ENCODE measurements around the gene NGDN. TPM values are rescaled to one million over a fixed set of nuclear protein-coding genes. Genes with fewer than 3 reads are reported as not detected.

Gene NGDN
- total and polyA plus RNA-seq, 2 of the 8 experiments (the other 6 are each of a cell fraction or from before 2014, with no cell fraction given) = 39.8 to 48.8 TPM

DNA sequence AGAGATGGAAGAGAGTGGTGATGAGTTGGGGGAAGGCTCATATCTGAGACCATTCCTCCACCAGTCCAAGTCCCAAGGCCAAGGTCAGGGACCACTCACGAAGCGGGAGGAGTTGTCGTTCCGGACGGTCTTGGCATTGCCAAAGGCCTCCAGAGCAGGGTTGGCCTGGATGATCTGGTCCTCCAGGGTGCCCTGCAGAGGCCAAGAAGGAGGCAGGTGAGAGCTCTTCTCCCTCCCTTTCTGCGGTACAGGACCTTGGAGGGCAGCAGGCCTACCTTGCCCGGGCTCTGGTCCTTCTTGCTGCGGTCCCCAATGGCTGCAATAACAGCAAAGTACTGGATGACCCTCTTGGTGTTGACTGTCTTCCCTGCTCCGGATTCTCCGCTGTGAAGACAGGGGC, 38.0 kb upstream of the NGDN start (continued):
- no peak for TF ChIP-seq SP1 (IDR thresholded peaks at IDR 0.05; ENCODE audit: low read depth, low read length)
- no peak for TF ChIP-seq KDM4A (IDR thresholded peaks at IDR 0.05; ENCODE audit: low read depth, low read length, severe bottlenecking)
- no peak for TF ChIP-seq TBP (IDR thresholded peaks at IDR 0.05; ENCODE audit: low read depth, low read length)
- no peak for TF ChIP-seq CBX5 (IDR thresholded peaks at IDR 0.05; ENCODE audit: low read depth, low read length)
- TF ChIP-seq SAP30 (IDR thresholded peaks at IDR 0.05; ENCODE audit: insufficient read depth, insufficient replicate concordance, low read length) = no peak
- no peak for TF ChIP-seq CREB1 (IDR thresholded peaks at IDR 0.05)
- no peak for TF ChIP-seq PHF8 (conservative IDR thresholded peaks at IDR 0.05; ENCODE audit: low read depth, low read length)
